SK-N-SH treated with all-trans-retinoic acid at 6 μM for 48 hours (cell line): ENCODE data around the gene GCNT4.
A peak's percentile ranks its signal among the peaks of the same experiment; 100 is the strongest.

ENCODE experiments used
- ATAC-seq: fragments of 200-7000 bp; cut with Tn5 transposase; 3 replicates; pipeline ENCODE4 v1.9.1; 2020; ENCODE audit warnings: mild to moderate bottlenecking, moderate library complexity
- ARNTL ChIP-seq: fragments of 450-650 bp; formaldehyde crosslinking; IDR thresholded peaks from 2 replicates; pipeline ENCODE4 v1.5.0; 2020; ENCODE audit warnings: low read depth, mild to moderate bottlenecking, moderate library complexity, borderline replicate concordance
- BACH2 ChIP-seq: fragments of 250-450 bp; sonication (Bioruptor Pico); IDR thresholded peaks from 2 replicates; pipeline ENCODE4 v1.9.0; 2021; ENCODE audit warnings: mild to moderate bottlenecking, borderline replicate concordance
- CSDC2 ChIP-seq: fragments of 250-450 bp; sonication (Bioruptor Pico); IDR thresholded peaks from 2 replicates; pipeline ENCODE4 v1.5.0; 2020; ENCODE audit warnings: mild to moderate bottlenecking, moderate library complexity
- ESRRG ChIP-seq: fragments of 250-450 bp; sonication (Bioruptor Pico); IDR thresholded peaks from 2 replicates; pipeline ENCODE4 v1.6.1; 2021; ENCODE audit warnings: mild to moderate bottlenecking
- GLIS3 ChIP-seq: fragments of 250-450 bp; sonication (Bioruptor Pico); IDR thresholded peaks from 2 replicates; pipeline ENCODE4 v1.5.0; 2020; ENCODE audit warnings: mild to moderate bottlenecking, moderate library complexity
- ISL1 ChIP-seq: fragments of 250-450 bp; sonication (Bioruptor Pico); IDR thresholded peaks from 2 replicates; pipeline ENCODE4 v2.1.2; 2022; ENCODE audit warnings: mild to moderate bottlenecking, moderate library complexity
- OSR1 ChIP-seq: fragments of 250-450 bp; sonication (Bioruptor Pico); IDR thresholded peaks from 2 replicates; pipeline ENCODE4 v1.8.0; 2022; ENCODE audit warnings: moderate library complexity, mild to moderate bottlenecking, inconsistent platforms
- PPARA ChIP-seq: fragments of 250-450 bp; sonication (Bioruptor Pico); IDR thresholded peaks from 2 replicates; pipeline ENCODE4 v1.5.0; 2020; ENCODE audit warnings: mild to moderate bottlenecking, borderline replicate concordance
- RARB ChIP-seq: fragments of 250-450 bp; sonication (Bioruptor Pico); IDR thresholded peaks from 2 replicates; pipeline ENCODE4 v1.8.0; 2021; ENCODE audit warnings: mild to moderate bottlenecking, moderate library complexity
- SNAI2 ChIP-seq: fragments of 250-450 bp; sonication (Bioruptor Pico); IDR thresholded peaks from 2 replicates; pipeline ENCODE4 v1.5.0; 2020; ENCODE audit warnings: mild to moderate bottlenecking, moderate library complexity
- TCF4 ChIP-seq: fragments of 250-450 bp; sonication (Bioruptor Pico); IDR thresholded peaks from 2 replicates; pipeline ENCODE4 v1.8.0; 2021; ENCODE audit warnings: mild to moderate bottlenecking, moderate library complexity, borderline replicate concordance
- TOX ChIP-seq: fragments of 250-450 bp; sonication (Bioruptor Pico); IDR thresholded peaks from 2 replicates; pipeline ENCODE4 v1.8.0; 2021; ENCODE audit warnings: mild to moderate bottlenecking, moderate library complexity, borderline replicate concordance
- ZC3H10 ChIP-seq: fragments of 250-450 bp; sonication (Bioruptor Pico); IDR thresholded peaks from 2 replicates; pipeline ENCODE4 v1.5.1; 2021; ENCODE audit warnings: mild to moderate bottlenecking, moderate library complexity
- ZFP3 ChIP-seq: fragments of 250-450 bp; sonication (Bioruptor Pico); IDR thresholded peaks from 2 replicates; pipeline ENCODE4 v1.5.0; 2020; ENCODE audit warnings: mild to moderate bottlenecking, moderate library complexity
- ZNF565 ChIP-seq: fragments of 450-650 bp; formaldehyde crosslinking; conservative IDR thresholded peaks from 2 replicates; pipeline ENCODE4 v1.5.0; 2020; ENCODE audit warnings: low read depth, mild to moderate bottlenecking, moderate library complexity
- ZNF70 ChIP-seq: fragments of 450-650 bp; formaldehyde crosslinking; IDR thresholded peaks from 2 replicates; pipeline ENCODE4 v1.5.0; 2020; ENCODE audit warnings: mild to moderate bottlenecking, moderate library complexity
- ZNF8 ChIP-seq: fragments of 450-650 bp; formaldehyde crosslinking; IDR thresholded peaks from 2 replicates; pipeline ENCODE4 v1.5.0; 2020; ENCODE audit warnings: mild to moderate bottlenecking, moderate library complexity
- TF ChIP-seq, protein P1 (sequence below): fragments of 250-450 bp; sonication (Bioruptor Pico); IDR thresholded peaks from 2 replicates; pipeline ENCODE4 v1.8.0; 2020; ENCODE audit warnings: mild to moderate bottlenecking, moderate library complexity, borderline replicate concordance
- TF ChIP-seq, protein P2 (sequence below): fragments of 250-450 bp; sonication (Bioruptor Pico); IDR thresholded peaks from 2 replicates; pipeline ENCODE4 v1.5.1; 2021; ENCODE audit warnings: mild to moderate bottlenecking, moderate library complexity
- TF ChIP-seq, protein P3 (sequence below): fragments of 250-450 bp; sonication (Bioruptor Pico); IDR thresholded peaks from 2 replicates; pipeline ENCODE4 v1.5.0; 2020; ENCODE audit warnings: mild to moderate bottlenecking, moderate library complexity
- TF ChIP-seq, protein P4 (sequence below): fragments of 250-450 bp; sonication (Bioruptor Pico); IDR thresholded peaks from 2 replicates; pipeline ENCODE4 v1.8.0; 2021; ENCODE audit warnings: low read depth, mild to moderate bottlenecking, moderate library complexity, borderline replicate concordance

Gene GCNT4

DNA sequence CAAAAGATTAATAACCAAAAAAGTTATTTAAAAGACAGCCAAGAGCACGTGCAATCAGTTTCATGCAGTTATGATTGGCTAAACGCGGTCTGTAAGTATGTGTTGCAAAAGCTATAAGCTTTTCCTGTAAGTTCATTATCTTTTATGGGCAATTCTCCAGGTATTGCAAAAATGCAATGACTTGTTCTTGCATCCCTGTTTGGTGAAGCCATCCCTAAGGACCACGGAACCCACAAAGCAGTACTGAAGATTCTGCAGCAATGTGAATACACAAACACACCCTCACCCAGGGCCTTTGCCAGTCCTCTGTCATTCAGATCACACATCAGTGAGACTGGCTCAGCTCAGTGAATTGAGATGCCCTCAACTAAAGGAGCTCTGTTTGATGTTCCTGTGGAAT lies 11.4 kb downstream of the GCNT4 start:
- no peak for ATAC-seq

GRCh38 chr5:75037106-75037505 lies 15.3 kb downstream of the GCNT4 start:
- ATAC-seq: peak; percentile 35; the same call in 2 of the 3 replicates
- TF ChIP-seq RARB (CRISPR knock-in tag): no peak
- TF ChIP-seq ZC3H10 (CRISPR knock-in tag): no peak
- TF ChIP-seq PPARA (CRISPR knock-in tag): no peak
- no peak for TF ChIP-seq ESRRG (CRISPR knock-in tag)
- TF ChIP-seq, protein P1, sequence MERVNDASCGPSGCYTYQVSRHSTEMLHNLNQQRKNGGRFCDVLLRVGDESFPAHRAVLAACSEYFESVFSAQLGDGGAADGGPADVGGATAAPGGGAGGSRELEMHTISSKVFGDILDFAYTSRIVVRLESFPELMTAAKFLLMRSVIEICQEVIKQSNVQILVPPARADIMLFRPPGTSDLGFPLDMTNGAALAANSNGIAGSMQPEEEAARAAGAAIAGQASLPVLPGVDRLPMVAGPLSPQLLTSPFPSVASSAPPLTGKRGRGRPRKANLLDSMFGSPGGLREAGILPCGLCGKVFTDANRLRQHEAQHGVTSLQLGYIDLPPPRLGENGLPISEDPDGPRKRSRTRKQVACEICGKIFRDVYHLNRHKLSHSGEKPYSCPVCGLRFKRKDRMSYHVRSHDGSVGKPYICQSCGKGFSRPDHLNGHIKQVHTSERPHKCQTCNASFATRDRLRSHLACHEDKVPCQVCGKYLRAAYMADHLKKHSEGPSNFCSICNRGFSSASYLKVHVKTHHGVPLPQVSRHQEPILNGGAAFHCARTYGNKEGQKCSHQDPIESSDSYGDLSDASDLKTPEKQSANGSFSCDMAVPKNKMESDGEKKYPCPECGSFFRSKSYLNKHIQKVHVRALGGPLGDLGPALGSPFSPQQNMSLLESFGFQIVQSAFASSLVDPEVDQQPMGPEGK: no peak
- TF ChIP-seq, protein P2, sequence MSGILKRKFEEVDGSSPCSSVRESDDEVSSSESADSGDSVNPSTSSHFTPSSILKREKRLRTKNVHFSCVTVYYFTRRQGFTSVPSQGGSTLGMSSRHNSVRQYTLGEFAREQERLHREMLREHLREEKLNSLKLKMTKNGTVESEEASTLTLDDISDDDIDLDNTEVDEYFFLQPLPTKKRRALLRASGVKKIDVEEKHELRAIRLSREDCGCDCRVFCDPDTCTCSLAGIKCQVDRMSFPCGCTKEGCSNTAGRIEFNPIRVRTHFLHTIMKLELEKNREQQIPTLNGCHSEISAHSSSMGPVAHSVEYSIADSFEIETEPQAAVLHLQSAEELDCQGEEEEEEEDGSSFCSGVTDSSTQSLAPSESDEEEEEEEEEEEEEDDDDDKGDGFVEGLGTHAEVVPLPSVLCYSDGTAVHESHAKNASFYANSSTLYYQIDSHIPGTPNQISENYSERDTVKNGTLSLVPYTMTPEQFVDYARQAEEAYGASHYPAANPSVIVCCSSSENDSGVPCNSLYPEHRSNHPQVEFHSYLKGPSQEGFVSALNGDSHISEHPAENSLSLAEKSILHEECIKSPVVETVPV (CRISPR knock-in tag): no peak
- TF ChIP-seq GLIS3 (CRISPR knock-in tag): no peak
- TF ChIP-seq TCF4 (CRISPR knock-in tag): no peak
- TF ChIP-seq ZNF8: no peak
- no peak for TF ChIP-seq ZNF70 (CRISPR knock-in tag)
- TF ChIP-seq, all 23 proteins: peak for 0

More for the DNA sequence above, 11.4 kb downstream of the GCNT4 start:
- TF ChIP-seq SNAI2 (CRISPR knock-in tag): no peak
- TF ChIP-seq, protein P1: no peak
- TF ChIP-seq, all 23 proteins: peak for 0

DNA sequence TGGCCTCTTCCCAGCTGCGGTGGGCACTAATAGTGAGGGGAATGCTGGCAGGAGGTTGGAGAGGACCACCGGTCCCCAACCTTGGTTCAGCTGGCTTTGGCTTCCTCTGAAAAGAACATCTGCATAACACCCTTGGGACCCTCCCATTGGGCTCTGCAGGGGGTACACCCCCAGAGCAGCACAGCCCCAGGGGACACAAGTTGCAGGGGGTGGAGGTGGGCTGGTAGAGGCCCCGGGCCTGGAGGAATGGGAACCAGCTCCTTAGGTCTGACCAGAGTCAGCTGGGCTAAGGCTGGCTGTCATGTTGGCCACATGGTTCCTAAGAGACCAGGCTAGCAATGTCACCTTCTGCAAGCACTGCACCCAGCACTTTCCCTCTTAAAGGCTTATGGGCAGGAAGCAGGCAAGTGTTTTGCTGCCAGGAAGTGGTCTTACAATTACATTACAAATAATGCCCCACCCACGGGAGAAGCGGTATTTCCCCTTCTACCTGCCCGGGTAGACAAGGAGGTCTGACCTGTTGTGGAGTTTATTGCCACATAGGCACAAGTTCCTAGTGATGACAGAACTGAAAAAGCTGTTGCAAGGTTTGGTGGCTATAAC lies 18.1 kb downstream of the GCNT4 start:
- no peak for ATAC-seq
- TF ChIP-seq PPARA (CRISPR knock-in tag) (no peak), ARNTL (no peak), ZNF565 (CRISPR knock-in tag) (no peak), RARB (CRISPR knock-in tag) (no peak), SNAI2 (CRISPR knock-in tag) (no peak), ZNF8 (no peak), TOX (CRISPR knock-in tag) (no peak), ZNF70 (CRISPR knock-in tag) (no peak), ZC3H10 (CRISPR knock-in tag) (no peak), BACH2 (CRISPR knock-in tag) (no peak), TCF4 (CRISPR knock-in tag) (no peak), OSR1 (CRISPR knock-in tag) (no peak), ISL1 (CRISPR knock-in tag) (no peak), ZFP3 (CRISPR knock-in tag) (no peak), CSDC2 (CRISPR knock-in tag) (no peak)
- TF ChIP-seq, protein P1: no peak
- TF ChIP-seq, protein P3, sequence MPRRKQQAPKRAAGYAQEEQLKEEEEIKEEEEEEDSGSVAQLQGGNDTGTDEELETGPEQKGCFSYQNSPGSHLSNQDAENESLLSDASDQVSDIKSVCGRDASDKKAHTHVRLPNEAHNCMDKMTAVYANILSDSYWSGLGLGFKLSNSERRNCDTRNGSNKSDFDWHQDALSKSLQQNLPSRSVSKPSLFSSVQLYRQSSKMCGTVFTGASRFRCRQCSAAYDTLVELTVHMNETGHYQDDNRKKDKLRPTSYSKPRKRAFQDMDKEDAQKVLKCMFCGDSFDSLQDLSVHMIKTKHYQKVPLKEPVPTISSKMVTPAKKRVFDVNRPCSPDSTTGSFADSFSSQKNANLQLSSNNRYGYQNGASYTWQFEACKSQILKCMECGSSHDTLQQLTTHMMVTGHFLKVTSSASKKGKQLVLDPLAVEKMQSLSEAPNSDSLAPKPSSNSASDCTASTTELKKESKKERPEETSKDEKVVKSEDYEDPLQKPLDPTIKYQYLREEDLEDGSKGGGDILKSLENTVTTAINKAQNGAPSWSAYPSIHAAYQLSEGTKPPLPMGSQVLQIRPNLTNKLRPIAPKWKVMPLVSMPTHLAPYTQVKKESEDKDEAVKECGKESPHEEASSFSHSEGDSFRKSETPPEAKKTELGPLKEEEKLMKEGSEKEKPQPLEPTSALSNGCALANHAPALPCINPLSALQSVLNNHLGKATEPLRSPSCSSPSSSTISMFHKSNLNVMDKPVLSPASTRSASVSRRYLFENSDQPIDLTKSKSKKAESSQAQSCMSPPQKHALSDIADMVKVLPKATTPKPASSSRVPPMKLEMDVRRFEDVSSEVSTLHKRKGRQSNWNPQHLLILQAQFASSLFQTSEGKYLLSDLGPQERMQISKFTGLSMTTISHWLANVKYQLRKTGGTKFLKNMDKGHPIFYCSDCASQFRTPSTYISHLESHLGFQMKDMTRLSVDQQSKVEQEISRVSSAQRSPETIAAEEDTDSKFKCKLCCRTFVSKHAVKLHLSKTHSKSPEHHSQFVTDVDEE (CRISPR knock-in tag): no peak
- TF ChIP-seq, protein P4, sequence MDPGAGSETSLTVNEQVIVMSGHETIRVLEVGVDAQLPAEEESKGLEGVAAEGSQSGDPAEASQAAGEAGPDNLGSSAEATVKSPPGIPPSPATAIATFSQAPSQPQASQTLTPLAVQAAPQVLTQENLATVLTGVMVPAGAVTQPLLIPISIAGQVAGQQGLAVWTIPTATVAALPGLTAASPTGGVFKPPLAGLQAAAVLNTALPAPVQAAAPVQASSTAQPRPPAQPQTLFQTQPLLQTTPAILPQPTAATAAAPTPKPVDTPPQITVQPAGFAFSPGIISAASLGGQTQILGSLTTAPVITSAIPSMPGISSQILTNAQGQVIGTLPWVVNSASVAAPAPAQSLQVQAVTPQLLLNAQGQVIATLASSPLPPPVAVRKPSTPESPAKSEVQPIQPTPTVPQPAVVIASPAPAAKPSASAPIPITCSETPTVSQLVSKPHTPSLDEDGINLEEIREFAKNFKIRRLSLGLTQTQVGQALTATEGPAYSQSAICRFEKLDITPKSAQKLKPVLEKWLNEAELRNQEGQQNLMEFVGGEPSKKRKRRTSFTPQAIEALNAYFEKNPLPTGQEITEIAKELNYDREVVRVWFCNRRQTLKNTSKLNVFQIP: no peak
- TF ChIP-seq, protein P2 (CRISPR knock-in tag): no peak
